ENCODE measurements around the gene CNTF. TPM values are rescaled to one million over a fixed set of nuclear protein-coding genes. Genes with fewer than 3 reads are reported as not detected.

The CNTF gene
- polyA plus RNA-seq, 3 donors = 2.1 TPM; not detected in 2

- Histone ChIP-seq H3K27me3 (ENCODE audit: control insufficient read depth in 2 of 2, insufficient read depth in 2 of 2, low read length in 2 of 2) (no peaks in the 10 kb centered on the region), H3K79me2 (ENCODE audit: insufficient read depth, low read length) (no peaks in the 10 kb centered on the region), H3K4me3 (replicated peaks in 1 of 3; ENCODE audit: low read depth in 2 of 3, low read length in 3 of 3) (no peak overlapping the region), H3K9me3 (replicated peaks in 1 of 2; ENCODE audit: control insufficient read depth in 1 of 2, insufficient read depth in 1 of 2, low read length in 2 of 2) (peaks cover 3 to 4% of the 10 kb centered on the region in 2 donors), H2AFZ (ENCODE audit: insufficient read depth, low read depth, low read length, poor library complexity, severe bottlenecking) (peak overlapping the region; percentile 53), H3K9ac (ENCODE audit: insufficient read depth, low read length, poor library complexity, severe bottlenecking) (no peak overlapping the region), H4K20me1 (ENCODE audit: insufficient read depth, low read length) (no peaks in the 10 kb centered on the region), H3K4me2 (replicated peaks; ENCODE audit: extremely low read depth, low read length, poor library complexity, severe bottlenecking) (no peak overlapping the region), H3K36me3 (replicated peaks in 1 of 2; ENCODE audit: control insufficient read depth in 1 of 2, insufficient read depth in 2 of 2, low read length in 2 of 2) (no peaks in the 10 kb centered on the region), H3K4me1 (ENCODE audit: control insufficient read depth in 1 of 2, insufficient read depth in 2 of 2, low read length in 2 of 2) (peaks cover 10 to 17% of the 10 kb centered on the region in 2 donors), H3K27ac (ENCODE audit: low read depth in 1 of 2, low read length in 2 of 2) (peak overlapping the region in 1 of 2 donors; percentile 10)
- DNase-seq = peak; percentile 6 to 22 (median 10)
- peaks cover 18% of the 10 kb centered on the region for H3K4me1 Mint-ChIP-seq
- H3K27ac Mint-ChIP-seq = peak overlapping the region in 1 of 7 donors; percentile 8
- H3K27me3 Mint-ChIP-seq (ENCODE audit: low read depth in 3 of 3) = peaks cover 0 to 1% (median 0%) of the 10 kb centered on the region in 3 donors
- H3K36me3 Mint-ChIP-seq = no peaks in the 10 kb centered on the region
- intact Hi-C loops (cut with micrococcal nuclease) = no loop called here
- H3K9me3 Mint-ChIP-seq = peaks cover 0 to 10% (median 2%) of the 10 kb centered on the region in 7 donors
- no peak for TF ChIP-seq CTCF (IDR thresholded peaks at IDR 0.05)
- no CpG with 5 or more reads among the region's 1 CpG for WGBS (ENCODE audit: insufficient coverage)
- peak overlapping the region in 1 of 2 donors; percentile 39 for H3K4me3 Mint-ChIP-seq
These were observed 18.0 kb downstream of the CNTF start for GRCh38 chr11:58640386-58641023.

- H3K4me2 ChIP-seq (replicated peaks; ENCODE audit: extremely low read depth, low read length, poor library complexity, severe bottlenecking) = no peak overlapping the region
- H3K27me3 ChIP-seq (ENCODE audit: control insufficient read depth in 2 of 2, insufficient read depth in 2 of 2, low read length in 2 of 2) = no peaks in the 10 kb centered on the region
- intact Hi-C loops (cut with micrococcal nuclease) = no loop called here
- peaks cover 8 to 9% of the 10 kb centered on the region in 2 donors for H3K9me3 ChIP-seq (replicated peaks in 1 of 2; ENCODE audit: control insufficient read depth in 1 of 2, insufficient read depth in 1 of 2, low read length in 2 of 2)
- H3K36me3 ChIP-seq (replicated peaks in 1 of 2; ENCODE audit: control insufficient read depth in 1 of 2, insufficient read depth in 2 of 2, low read length in 2 of 2) = no peaks in the 10 kb centered on the region
- no peaks in the 10 kb centered on the region for H3K79me2 ChIP-seq (ENCODE audit: insufficient read depth, low read length)
- TF ChIP-seq CTCF (IDR thresholded peaks at IDR 0.05) = no peak
- no peaks in the 10 kb centered on the region for H4K20me1 ChIP-seq (ENCODE audit: insufficient read depth, low read length)
- peaks cover 10 to 17% of the 10 kb centered on the region in 2 donors for H3K4me1 ChIP-seq (ENCODE audit: control insufficient read depth in 1 of 2, insufficient read depth in 2 of 2, low read length in 2 of 2)
- no peaks in the 10 kb centered on the region for H3K36me3 Mint-ChIP-seq
- DNase-seq = no peak
- peaks cover 0 to 18% (median 10%) of the 10 kb centered on the region in 7 donors for H3K9me3 Mint-ChIP-seq
- no peak overlapping the region for H2AFZ ChIP-seq (ENCODE audit: insufficient read depth, low read depth, low read length, poor library complexity, severe bottlenecking)
- H3K4me1 Mint-ChIP-seq = peaks cover 18% of the 10 kb centered on the region
- peaks cover 0 to 3% (median 0%) of the 10 kb centered on the region in 3 donors for H3K27me3 Mint-ChIP-seq (ENCODE audit: low read depth in 3 of 3)
- no peak overlapping the region for H3K27ac Mint-ChIP-seq
- H3K9ac ChIP-seq (ENCODE audit: insufficient read depth, low read length, poor library complexity, severe bottlenecking) = no peak overlapping the region
- H3K4me3 ChIP-seq (replicated peaks in 1 of 3; ENCODE audit: low read depth in 2 of 3, low read length in 3 of 3) = no peak overlapping the region
- no CpG with 5 or more reads among the region's 3 CpGs for WGBS (ENCODE audit: insufficient coverage)
- H3K4me3 Mint-ChIP-seq = no peak overlapping the region
- H3K27ac ChIP-seq (ENCODE audit: low read depth in 1 of 2, low read length in 2 of 2) = no peak overlapping the region
These were observed 18.9 kb downstream of the CNTF start for GRCh38 chr11:58641341-58641740.

Data from CD14-positive monocyte (primary cell).